ENCODE results near the gene SMG6.

GRCh38 chr17:2092253-2092652, 211.3 kb downstream of the SMG6 start:
- TF ChIP-seq CTCF (IDR thresholded peaks at IDR 0.05; ENCODE audit: insufficient read depth, low read length, poor library complexity, severe bottlenecking) (no peak), EZH2phosphoT487 (conservative IDR thresholded peaks at IDR 0.05; ENCODE audit: low read length) (no peak)
